PC-3 (cell line): ENCODE results near the gene BRINP2. TPM values are rescaled to one million over a fixed set of nuclear protein-coding genes. Genes with fewer than 3 reads are reported as not detected.
A peak's percentile ranks its signal among the peaks of the same experiment; 100 is the strongest.

ENCODE experiments used
- ATAC-seq: fragments of 200-7000 bp; cut with Tn5 transposase; 2 replicates; pipeline ENCODE4 v1.9.1; 2020; ENCODE audit warnings: mild to moderate bottlenecking, moderate library complexity
- BruUV-seq: library from RNA; stranded (reverse); fragments of 400-500 nt; replicated peaks from 2 replicates; lab custom pipeline; 2021; lab: Mats Ljungman, UMichigan
- CTCF ChIA-PET: fragments of 300-600 bp; sonication (Branson Sonifier 250); formaldehyde crosslinking; loops from one replicate; lab custom pipeline; 2022; ENCODE audit warnings: antibody characterized with exemption; lab: Charles Lee
- POLR2A ChIA-PET: fragments of 300-600 bp; sonication (Branson Sonifier 250); formaldehyde crosslinking; loops from one replicate; lab custom pipeline; 2022; ENCODE audit warnings: antibody characterized with exemption; ENCODE audit not compliant: unreplicated experiment; lab: Charles Lee
- DNase-seq: peaks from one replicate; pipeline ENCODE4 v3.0.0-alpha.2; 2015
- H2AFZ ChIP-seq: fragments of 300-600 bp; sonication (generic); 2 replicates; pipeline ENCODE4 v1.6.0; 2016; ENCODE audit warnings: antibody characterized with exemption, low read length
- H3F3A ChIP-seq: fragments of 300-600 bp; sonication (generic); one replicate; pipeline ENCODE4 v1.6.0; 2017; ENCODE audit warnings: antibody characterized with exemption, low read length, control low read depth, mild to moderate bottlenecking; ENCODE audit not compliant: unreplicated experiment
- H3K27ac ChIP-seq: fragments of 300-600 bp; sonication (generic); 2 replicates; pipeline ENCODE4 v1.5.1; 2016; ENCODE audit warnings: mild to moderate bottlenecking, low read length
- H3K27me3 ChIP-seq: fragments of 300-600 bp; sonication (generic); 2 replicates; pipeline ENCODE4 v1.6.1; 2016; ENCODE audit warnings: low read length, mixed read lengths
- H3K36me3 ChIP-seq: fragments of 300-600 bp; sonication (generic); 2 replicates; pipeline ENCODE4 v1.6.1; 2016; ENCODE audit warnings: low read depth, mixed run types, low read length, mixed read lengths
- H3K4me1 ChIP-seq: fragments of 300-600 bp; sonication (generic); 2 replicates; pipeline ENCODE4 v1.5.1; 2016; ENCODE audit warnings: low read length; ENCODE audit not compliant: insufficient read depth
- H3K4me2 ChIP-seq: fragments of 300-600 bp; sonication (generic); 2 replicates; pipeline ENCODE4 v1.6.0; 2016; ENCODE audit warnings: low read length
- H3K4me3 ChIP-seq: fragments of 300-600 bp; sonication (generic); 2 replicates; pipeline ENCODE4 v1.5.1; 2016; ENCODE audit warnings: mild to moderate bottlenecking, low read length, mixed read lengths
- H3K79me2 ChIP-seq: fragments of 300-600 bp; sonication (generic); 2 replicates; pipeline ENCODE4 v1.6.1; 2017; ENCODE audit warnings: low read length, mixed read lengths
- H3K9ac ChIP-seq: fragments of 300-600 bp; sonication (generic); 2 replicates; pipeline ENCODE4 v1.6.0; 2016; ENCODE audit warnings: mild to moderate bottlenecking, low read length
- H3K9me2 ChIP-seq: fragments of 300-600 bp; sonication (generic); replicated peaks from 2 replicates; pipeline ENCODE4 v1.6.1; 2016; ENCODE audit warnings: mixed run types, low read length, mixed read lengths
- H3K9me3 ChIP-seq: fragments of 300-600 bp; sonication (generic); 2 replicates; pipeline ENCODE4 v1.6.1; 2016; ENCODE audit warnings: low read length, mixed read lengths
- H4K20me1 ChIP-seq: fragments of 300-600 bp; sonication (generic); 2 replicates; pipeline ENCODE4 v1.6.1; 2016; ENCODE audit warnings: low read length, mixed read lengths
- CTCF ChIP-seq: fragments of 300-600 bp; sonication (generic); conservative IDR thresholded peaks from 2 replicates; pipeline ENCODE4 v1.5.1; 2017; ENCODE audit warnings: antibody characterized with exemption, low read depth, mild to moderate bottlenecking, low read length
- EZH2 ChIP-seq: fragments of 300-600 bp; sonication (generic); IDR thresholded peaks from one replicate; pipeline ENCODE4 v1.6.1; 2017; ENCODE audit warnings: antibody characterized with exemption, mild to moderate bottlenecking, low read length; ENCODE audit not compliant: unreplicated experiment
- EZH2phosphoT487 ChIP-seq: fragments of 300-600 bp; sonication (generic); IDR thresholded peaks from 2 replicates; pipeline ENCODE4 v1.6.1; 2018; ENCODE audit warnings: mild to moderate bottlenecking, antibody characterized with exemption, low read length, borderline replicate concordance
- intact Hi-C: fragments of 100-400 bp; cut with micrococcal nuclease; formaldehyde crosslinking; loops from 2 replicates; pipeline ENCODE4 v1.9.0; 2023
- total RNA-seq: library from RNA; depleted of rRNA; stranded (reverse); fragments of >200 nt; gene quantifications from 2 replicates; pipeline ENCODE4 v1.2.3, GENCODE V29; 2014

BRINP2 gene
- total RNA-seq, 1 experiment from 2014 or later: 2.6 TPM

- DNase-seq: no peak
- no peak overlapping the region for H3K4me3 ChIP-seq
- peaks cover 23% of the 10 kb centered on the region for H3K4me1 ChIP-seq
- POLR2A ChIA-PET: no interaction called here
- H3K9me2 ChIP-seq: no peaks in the 10 kb centered on the region
- CTCF ChIA-PET: no interaction called here
- no peaks in the 10 kb centered on the region for H3K36me3 ChIP-seq
- TF ChIP-seq CTCF: no peak
- TF ChIP-seq EZH2phosphoT487: no peak
- TF ChIP-seq EZH2: no peak
- H3K9me3 ChIP-seq: no peaks in the 10 kb centered on the region
- intact Hi-C loops: no loop called here
- peak overlapping the region; percentile 55 for H3K9ac ChIP-seq
- H3K79me2 ChIP-seq: no peaks in the 10 kb centered on the region
- BruUV-seq: no TSS peak
- no peaks in the 10 kb centered on the region for H3K27me3 ChIP-seq
- H4K20me1 ChIP-seq: no peaks in the 10 kb centered on the region
- peak overlapping the region; percentile 21; the same call in 1 of the 2 replicates for H2AFZ ChIP-seq
- no peak for ATAC-seq
- H3K4me2 ChIP-seq: peak overlapping the region; percentile 44
- H3K27ac ChIP-seq: peak overlapping the region; percentile 86
- H3F3A ChIP-seq: no peaks in the 10 kb centered on the region
Observed at GRCh38 chr1:177210071-177210470, 39.3 kb downstream of the BRINP2 start.

- intact Hi-C loops: no loop called here
- H3K9me3 ChIP-seq: no peaks in the 10 kb centered on the region
- no peak overlapping the region for H3K4me3 ChIP-seq
- peaks cover 23% of the 10 kb centered on the region for H3K4me1 ChIP-seq
- H3K9me2 ChIP-seq: no peaks in the 10 kb centered on the region
- ATAC-seq (no peak), DNase-seq (no peak)
- POLR2A ChIA-PET: no interaction called here
- H3K4me2 ChIP-seq: no peak overlapping the region
- no peak overlapping the region for H2AFZ ChIP-seq
- no peak for TF ChIP-seq EZH2phosphoT487
- no peak for TF ChIP-seq EZH2
- no peak for TF ChIP-seq CTCF
- H3K36me3 ChIP-seq: no peaks in the 10 kb centered on the region
- H3K27me3 ChIP-seq: no peaks in the 10 kb centered on the region
- H3K79me2 ChIP-seq: no peaks in the 10 kb centered on the region
- no peaks in the 10 kb centered on the region for H3F3A ChIP-seq
- CTCF ChIA-PET: no interaction called here
- no peaks in the 10 kb centered on the region for H4K20me1 ChIP-seq
- no TSS peak for BruUV-seq
- H3K27ac ChIP-seq: no peak overlapping the region
- H3K9ac ChIP-seq: no peak overlapping the region
Observed at GRCh38 chr1:177211231-177211630, 40.5 kb downstream of the BRINP2 start.

GRCh38 chr1:177216587-177217202 lies 45.9 kb downstream of the BRINP2 start:
- ChIA-PET CTCF (no interaction called here), POLR2A (no interaction called here)
- H3F3A ChIP-seq: no peaks in the 10 kb centered on the region

More at GRCh38 chr1:177216587-177217202, 45.9 kb downstream of the BRINP2 start:
- H3K9me3 ChIP-seq: 0 out of 2 replicates have a peak, but pooled peaks cover 4% of the 10 kb centered on the region
- H3K9ac ChIP-seq: no peak overlapping the region
- H4K20me1 ChIP-seq: no peaks in the 10 kb centered on the region
- H3K79me2 ChIP-seq: no peaks in the 10 kb centered on the region
- intact Hi-C loops: no loop called here
- TF ChIP-seq CTCF: no peak
- no peak for TF ChIP-seq EZH2phosphoT487
- TF ChIP-seq EZH2: no peak
- H3K9me2 ChIP-seq: no peaks in the 10 kb centered on the region
- no peak overlapping the region for H2AFZ ChIP-seq
- H3K27ac ChIP-seq: no peak overlapping the region
- H3K4me3 ChIP-seq: no peak overlapping the region
- no peaks in the 10 kb centered on the region for H3K27me3 ChIP-seq
- BruUV-seq: no TSS peak
- H3K4me2 ChIP-seq: no peak overlapping the region
- ATAC-seq (no peak), DNase-seq (no peak)
- peaks cover 11% of the 10 kb centered on the region for H3K4me1 ChIP-seq
- H3K36me3 ChIP-seq: no peaks in the 10 kb centered on the region
